ENCODE results near the gene PCID2. TPM values are rescaled to one million over a fixed set of nuclear protein-coding genes. Genes with fewer than 3 reads are reported as not detected.

Gene PCID2
- total and polyA plus RNA-seq, 2 of the 13 experiments (the other 11 are each of a cell fraction or from before 2014, with no cell fraction given): 65.0 to 111 TPM

- TF ChIP-seq ZEB1 (IDR thresholded peaks at IDR 0.05; ENCODE audit: insufficient replicate concordance, low read depth) (no peak), SCMH1 (CRISPR knock-in tag; IDR thresholded peaks at IDR 0.05; ENCODE audit: borderline replicate concordance) (no peak), RNF2 (conservative IDR thresholded peaks at IDR 0.05; ENCODE audit: low read depth) (peak; percentile 93), RBFOX2 (IDR thresholded peaks at IDR 0.05; ENCODE audit: low read depth, low read length) (peak; percentile 57), ZNF251 (CRISPR knock-in tag; IDR thresholded peaks at IDR 0.05) (no peak), AGO1 (IDR thresholded peaks at IDR 0.05; ENCODE audit: low read depth, low read length, poor library complexity, severe bottlenecking) (peak; percentile 44), PITX1 (CRISPR knock-in tag; IDR thresholded peaks at IDR 0.05) (no peak), MXD4 (CRISPR knock-in tag; IDR thresholded peaks at IDR 0.05) (peak; percentile 83), ZGPAT (CRISPR knock-in tag; IDR thresholded peaks at IDR 0.05) (peak; percentile 22; the same call in 1 of the 2 replicates)
- TF ChIP-seq, protein P1, sequence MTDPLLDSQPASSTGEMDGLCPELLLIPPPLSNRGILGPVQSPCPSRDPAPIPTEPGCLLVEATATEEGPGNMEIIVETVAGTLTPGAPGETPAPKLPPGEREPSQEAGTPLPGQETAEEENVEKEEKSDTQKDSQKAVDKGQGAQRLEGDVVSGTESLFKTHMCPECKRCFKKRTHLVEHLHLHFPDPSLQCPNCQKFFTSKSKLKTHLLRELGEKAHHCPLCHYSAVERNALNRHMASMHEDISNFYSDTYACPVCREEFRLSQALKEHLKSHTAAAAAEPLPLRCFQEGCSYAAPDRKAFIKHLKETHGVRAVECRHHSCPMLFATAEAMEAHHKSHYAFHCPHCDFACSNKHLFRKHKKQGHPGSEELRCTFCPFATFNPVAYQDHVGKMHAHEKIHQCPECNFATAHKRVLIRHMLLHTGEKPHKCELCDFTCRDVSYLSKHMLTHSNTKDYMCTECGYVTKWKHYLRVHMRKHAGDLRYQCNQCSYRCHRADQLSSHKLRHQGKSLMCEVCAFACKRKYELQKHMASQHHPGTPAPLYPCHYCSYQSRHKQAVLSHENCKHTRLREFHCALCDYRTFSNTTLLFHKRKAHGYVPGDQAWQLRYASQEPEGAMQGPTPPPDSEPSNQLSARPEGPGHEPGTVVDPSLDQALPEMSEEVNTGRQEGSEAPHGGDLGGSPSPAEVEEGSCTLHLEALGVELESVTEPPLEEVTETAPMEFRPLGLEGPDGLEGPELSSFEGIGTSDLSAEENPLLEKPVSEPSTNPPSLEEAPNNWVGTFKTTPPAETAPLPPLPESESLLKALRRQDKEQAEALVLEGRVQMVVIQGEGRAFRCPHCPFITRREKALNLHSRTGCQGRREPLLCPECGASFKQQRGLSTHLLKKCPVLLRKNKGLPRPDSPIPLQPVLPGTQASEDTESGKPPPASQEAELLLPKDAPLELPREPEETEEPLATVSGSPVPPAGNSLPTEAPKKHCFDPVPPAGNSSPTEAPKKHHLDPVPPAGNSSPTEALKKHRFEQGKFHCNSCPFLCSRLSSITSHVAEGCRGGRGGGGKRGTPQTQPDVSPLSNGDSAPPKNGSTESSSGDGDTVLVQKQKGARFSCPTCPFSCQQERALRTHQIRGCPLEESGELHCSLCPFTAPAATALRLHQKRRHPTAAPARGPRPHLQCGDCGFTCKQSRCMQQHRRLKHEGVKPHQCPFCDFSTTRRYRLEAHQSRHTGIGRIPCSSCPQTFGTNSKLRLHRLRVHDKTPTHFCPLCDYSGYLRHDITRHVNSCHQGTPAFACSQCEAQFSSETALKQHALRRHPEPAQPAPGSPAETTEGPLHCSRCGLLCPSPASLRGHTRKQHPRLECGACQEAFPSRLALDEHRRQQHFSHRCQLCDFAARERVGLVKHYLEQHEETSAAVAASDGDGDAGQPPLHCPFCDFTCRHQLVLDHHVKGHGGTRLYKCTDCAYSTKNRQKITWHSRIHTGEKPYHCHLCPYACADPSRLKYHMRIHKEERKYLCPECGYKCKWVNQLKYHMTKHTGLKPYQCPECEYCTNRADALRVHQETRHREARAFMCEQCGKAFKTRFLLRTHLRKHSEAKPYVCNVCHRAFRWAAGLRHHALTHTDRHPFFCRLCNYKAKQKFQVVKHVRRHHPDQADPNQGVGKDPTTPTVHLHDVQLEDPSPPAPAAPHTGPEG (CRISPR knock-in tag; IDR thresholded peaks at IDR 0.05): peak; percentile 75; the same call in 1 of the 2 replicates
- TF ChIP-seq, protein P2, sequence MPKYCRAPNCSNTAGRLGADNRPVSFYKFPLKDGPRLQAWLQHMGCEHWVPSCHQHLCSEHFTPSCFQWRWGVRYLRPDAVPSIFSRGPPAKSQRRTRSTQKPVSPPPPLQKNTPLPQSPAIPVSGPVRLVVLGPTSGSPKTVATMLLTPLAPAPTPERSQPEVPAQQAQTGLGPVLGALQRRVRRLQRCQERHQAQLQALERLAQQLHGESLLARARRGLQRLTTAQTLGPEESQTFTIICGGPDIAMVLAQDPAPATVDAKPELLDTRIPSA (CRISPR knock-in tag; IDR thresholded peaks at IDR 0.05; ENCODE audit: borderline replicate concordance): peak; percentile 52; the same call in 1 of the 2 replicates
- TF ChIP-seq, protein P3, sequence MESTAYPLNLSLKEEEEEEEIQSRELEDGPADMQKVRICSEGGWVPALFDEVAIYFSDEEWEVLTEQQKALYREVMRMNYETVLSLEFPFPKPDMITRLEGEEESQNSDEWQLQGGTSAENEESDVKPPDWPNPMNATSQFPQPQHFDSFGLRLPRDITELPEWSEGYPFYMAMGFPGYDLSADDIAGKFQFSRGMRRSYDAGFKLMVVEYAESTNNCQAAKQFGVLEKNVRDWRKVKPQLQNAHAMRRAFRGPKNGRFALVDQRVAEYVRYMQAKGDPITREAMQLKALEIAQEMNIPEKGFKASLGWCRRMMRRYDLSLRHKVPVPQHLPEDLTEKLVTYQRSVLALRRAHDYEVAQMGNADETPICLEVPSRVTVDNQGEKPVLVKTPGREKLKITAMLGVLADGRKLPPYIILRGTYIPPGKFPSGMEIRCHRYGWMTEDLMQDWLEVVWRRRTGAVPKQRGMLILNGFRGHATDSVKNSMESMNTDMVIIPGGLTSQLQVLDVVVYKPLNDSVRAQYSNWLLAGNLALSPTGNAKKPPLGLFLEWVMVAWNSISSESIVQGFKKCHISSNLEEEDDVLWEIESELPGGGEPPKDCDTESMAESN (CRISPR knock-in tag; conservative IDR thresholded peaks at IDR 0.05): peak; percentile 61; the same call in 1 of the 2 replicates
- TF ChIP-seq, protein P4, sequence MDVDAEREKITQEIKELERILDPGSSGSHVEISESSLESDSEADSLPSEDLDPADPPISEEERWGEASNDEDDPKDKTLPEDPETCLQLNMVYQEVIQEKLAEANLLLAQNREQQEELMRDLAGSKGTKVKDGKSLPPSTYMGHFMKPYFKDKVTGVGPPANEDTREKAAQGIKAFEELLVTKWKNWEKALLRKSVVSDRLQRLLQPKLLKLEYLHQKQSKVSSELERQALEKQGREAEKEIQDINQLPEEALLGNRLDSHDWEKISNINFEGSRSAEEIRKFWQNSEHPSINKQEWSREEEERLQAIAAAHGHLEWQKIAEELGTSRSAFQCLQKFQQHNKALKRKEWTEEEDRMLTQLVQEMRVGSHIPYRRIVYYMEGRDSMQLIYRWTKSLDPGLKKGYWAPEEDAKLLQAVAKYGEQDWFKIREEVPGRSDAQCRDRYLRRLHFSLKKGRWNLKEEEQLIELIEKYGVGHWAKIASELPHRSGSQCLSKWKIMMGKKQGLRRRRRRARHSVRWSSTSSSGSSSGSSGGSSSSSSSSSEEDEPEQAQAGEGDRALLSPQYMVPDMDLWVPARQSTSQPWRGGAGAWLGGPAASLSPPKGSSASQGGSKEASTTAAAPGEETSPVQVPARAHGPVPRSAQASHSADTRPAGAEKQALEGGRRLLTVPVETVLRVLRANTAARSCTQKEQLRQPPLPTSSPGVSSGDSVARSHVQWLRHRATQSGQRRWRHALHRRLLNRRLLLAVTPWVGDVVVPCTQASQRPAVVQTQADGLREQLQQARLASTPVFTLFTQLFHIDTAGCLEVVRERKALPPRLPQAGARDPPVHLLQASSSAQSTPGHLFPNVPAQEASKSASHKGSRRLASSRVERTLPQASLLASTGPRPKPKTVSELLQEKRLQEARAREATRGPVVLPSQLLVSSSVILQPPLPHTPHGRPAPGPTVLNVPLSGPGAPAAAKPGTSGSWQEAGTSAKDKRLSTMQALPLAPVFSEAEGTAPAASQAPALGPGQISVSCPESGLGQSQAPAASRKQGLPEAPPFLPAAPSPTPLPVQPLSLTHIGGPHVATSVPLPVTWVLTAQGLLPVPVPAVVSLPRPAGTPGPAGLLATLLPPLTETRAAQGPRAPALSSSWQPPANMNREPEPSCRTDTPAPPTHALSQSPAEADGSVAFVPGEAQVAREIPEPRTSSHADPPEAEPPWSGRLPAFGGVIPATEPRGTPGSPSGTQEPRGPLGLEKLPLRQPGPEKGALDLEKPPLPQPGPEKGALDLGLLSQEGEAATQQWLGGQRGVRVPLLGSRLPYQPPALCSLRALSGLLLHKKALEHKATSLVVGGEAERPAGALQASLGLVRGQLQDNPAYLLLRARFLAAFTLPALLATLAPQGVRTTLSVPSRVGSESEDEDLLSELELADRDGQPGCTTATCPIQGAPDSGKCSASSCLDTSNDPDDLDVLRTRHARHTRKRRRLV (CRISPR knock-in tag; IDR thresholded peaks at IDR 0.05): no peak
Measured at GRCh38 chr13:113209759-113210421, 1.4 kb upstream of the PCID2 start (continued).

Measured in HepG2 (cell line).